DLD1 (cell line): Measurements from ENCODE around the gene KIF21A.

Experiments
- in situ Hi-C: cut with HindIII; loops from 2 replicates; pipeline ENCODE4 v1.10.0; 2017; ENCODE audit warnings: low sequenced_read_pairs

Gene KIF21A

DNA sequence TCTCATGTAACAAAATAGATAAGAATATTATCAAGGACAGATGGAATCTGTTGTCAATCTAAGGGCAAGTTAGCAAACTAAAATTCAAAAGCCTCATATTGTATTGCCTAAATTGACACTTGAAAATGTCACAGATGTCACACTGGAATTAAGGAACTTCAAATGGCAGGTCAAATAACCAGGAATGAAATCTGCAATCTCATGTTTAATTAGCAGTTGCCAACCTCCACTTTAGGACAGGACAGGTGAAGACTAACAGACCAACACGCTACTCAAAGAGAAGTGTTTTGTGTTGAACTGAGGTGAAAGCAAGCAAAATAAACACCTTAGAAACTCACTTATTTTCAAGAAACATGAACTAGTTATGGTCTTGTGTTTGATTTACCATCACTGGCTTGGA lies 11.1 kb downstream of the KIF21A start:
- in situ Hi-C loops: no loop called here

DNA sequence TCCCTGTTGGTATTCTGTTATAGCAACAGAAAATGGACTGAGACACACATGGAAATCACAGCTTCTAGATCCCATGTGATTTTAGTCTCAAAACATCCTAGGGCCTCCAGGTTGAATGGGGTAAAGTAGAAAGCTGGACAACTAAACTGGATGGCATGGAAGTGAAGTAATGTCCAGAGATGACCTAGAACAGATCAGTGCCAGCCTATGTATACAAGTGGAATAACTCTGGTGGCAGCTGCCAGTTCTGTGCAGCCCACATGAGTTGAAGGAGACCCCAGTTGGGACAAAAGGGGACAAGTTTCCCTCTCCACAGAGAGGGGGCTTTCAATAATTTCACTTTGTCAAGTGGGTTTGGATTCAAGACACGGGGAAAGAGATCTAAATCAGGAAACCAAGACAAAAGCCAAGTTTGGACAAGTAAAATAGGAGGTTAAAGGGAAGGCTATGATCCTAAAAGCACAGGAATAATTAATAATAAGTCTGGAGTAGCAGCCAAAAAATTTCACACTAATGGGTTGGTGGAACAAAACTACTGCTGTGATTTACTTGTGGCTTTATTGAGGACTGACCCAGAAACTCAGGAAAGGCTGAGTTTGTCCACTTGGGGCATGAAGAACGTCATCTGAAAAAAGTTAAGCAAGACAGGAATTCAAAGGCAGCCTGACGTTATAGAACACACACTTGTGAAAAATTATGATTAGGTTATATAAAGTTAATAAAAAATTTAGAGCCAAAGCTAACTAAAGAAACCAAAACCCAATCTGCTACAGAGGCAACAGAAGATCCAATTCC lies 11.7 kb downstream of the KIF21A start:
- in situ Hi-C loops: no loop called here

DNA sequence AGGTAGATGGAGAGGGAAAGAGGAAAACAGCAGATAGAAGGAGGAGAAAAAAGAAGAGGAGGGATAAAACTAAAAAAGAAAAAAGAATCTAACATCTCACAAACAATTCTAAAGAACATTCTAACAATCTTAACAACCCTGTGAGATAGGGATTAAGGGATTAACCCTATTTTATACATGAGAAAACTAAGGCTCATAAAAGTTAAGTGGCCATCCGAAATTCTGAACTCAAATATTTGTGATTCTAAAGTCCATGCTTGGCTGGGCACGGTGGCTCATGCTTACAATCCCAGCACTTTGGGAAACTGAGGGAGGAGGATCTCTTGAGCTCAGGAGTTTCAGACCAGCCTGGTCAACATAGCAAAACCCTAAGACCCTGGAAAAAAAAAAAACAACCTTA lies 13.1 kb downstream of the KIF21A start:
- in situ Hi-C loops: no loop called here

- in situ Hi-C loops: no loop called here
These were observed 15.5 kb downstream of the KIF21A start for GRCh38 chr12:39427360-39427808.

GRCh38 chr12:39426636-39427240 lies 16.2 kb downstream of the KIF21A start:
- in situ Hi-C loops: no loop called here

DNA sequence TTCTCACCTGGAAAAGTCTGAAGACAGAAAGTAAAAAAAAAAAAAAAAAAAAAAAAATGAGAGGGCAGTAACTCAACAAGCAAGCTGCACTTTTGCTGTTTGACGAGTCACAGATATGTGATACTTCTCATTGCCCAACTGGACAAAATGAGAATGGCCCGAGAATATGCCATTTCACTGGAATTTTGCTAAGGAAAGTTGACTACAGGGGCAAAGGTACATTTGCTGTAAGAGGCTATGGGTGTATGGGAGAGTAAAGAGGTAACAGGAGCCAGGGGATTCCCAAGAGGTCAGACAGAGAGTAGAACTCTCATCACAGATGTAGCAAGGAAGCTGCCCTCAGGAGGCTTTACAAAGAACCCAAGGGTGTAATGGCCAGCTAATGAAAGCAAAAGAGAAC lies 22.9 kb downstream of the KIF21A start:
- in situ Hi-C loops: no loop called here

- in situ Hi-C loops: no loop called here
These were observed 23.4 kb downstream of the KIF21A start for GRCh38 chr12:39419471-39419870.

GRCh38 chr12:39417916-39418315 lies 25.0 kb downstream of the KIF21A start:
- in situ Hi-C loops: no loop called here

GRCh38 chr12:39413836-39414771 lies 28.8 kb downstream of the KIF21A start:
- in situ Hi-C loops: no loop called here

- in situ Hi-C loops: no loop called here
These were observed 30.7 kb downstream of the KIF21A start for GRCh38 chr12:39412210-39412609.

DNA sequence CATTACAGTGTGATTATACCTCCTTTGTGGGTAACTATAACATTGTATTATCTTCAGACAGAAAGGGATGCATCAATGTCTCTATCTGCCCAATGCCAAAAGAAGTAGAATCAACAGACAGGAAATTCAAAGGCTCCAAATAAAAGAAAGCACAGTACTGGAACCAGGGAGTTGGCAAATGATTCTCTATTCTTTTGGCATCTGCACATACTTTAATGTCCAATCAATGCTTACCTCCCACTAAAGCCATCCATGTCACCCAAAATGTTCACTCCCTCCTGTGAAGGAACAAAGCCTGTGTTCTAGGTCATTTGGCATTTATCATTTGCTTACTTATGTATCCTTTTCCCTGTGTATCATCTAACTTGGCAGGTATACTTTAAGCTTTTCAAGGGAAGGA lies 36.7 kb downstream of the KIF21A start:
- in situ Hi-C loops: no loop called here

DNA sequence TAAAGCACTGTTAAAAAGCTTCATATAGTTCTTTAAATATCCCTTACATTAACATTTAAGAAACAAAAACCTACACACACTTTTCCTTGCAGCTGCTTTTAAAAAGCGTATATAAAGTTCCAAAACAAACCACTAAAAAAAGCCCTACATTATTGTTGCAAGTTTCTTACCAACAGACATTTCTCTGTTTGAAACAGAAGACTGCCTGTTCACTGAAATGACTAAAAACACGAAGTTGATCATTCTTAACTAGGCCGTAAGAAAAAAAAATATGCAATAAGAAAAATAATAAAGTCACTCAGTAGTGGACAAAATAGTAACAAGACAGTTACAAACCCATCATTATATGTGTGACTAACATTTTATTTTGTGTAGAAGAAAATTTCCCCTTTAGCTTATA lies 37.3 kb downstream of the KIF21A start:
- in situ Hi-C loops: no loop called here

DNA sequence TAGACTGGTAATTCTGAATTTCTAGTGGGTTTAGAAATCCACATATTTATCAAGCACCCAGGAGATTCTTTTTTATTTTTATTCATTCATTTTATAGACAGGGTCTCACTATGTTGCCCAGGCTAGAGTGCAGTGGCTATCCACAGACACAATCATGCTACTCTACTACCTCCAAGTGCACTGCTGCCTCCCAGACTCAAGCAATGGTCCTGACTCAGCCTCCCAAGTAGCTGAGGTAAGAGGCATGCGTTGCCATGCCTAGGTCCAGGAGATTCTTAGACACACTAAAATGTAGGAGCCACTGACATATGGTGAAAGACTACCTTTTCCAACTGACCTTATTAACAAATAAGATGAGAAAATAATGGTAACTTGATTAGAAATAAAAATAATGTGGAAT lies 38.9 kb downstream of the KIF21A start:
- in situ Hi-C loops: no loop called here

DNA sequence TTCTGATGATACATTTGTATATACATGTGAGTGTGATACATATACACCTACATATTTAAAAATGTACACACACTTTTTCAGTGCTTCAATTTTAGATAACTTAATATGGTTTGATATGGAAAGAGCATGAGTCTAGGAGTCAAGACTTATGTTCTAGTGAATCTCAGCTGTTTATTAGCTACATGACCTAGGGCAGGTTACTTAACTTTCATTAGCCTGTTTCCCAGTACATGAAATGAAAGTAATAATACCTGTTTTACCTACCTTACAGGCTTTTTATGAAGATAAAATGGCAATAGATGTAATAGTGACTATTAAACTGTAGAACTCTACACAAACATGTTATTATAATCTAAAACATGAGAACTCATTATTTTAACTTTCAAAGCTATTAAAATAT lies 39.5 kb downstream of the KIF21A start:
- in situ Hi-C loops: no loop called here

GRCh38 chr12:39402922-39403321 lies 40.0 kb downstream of the KIF21A start:
- in situ Hi-C loops: no loop called here

- in situ Hi-C loops: no loop called here
These were observed 41.5 kb downstream of the KIF21A start for GRCh38 chr12:39401459-39401858.

DNA sequence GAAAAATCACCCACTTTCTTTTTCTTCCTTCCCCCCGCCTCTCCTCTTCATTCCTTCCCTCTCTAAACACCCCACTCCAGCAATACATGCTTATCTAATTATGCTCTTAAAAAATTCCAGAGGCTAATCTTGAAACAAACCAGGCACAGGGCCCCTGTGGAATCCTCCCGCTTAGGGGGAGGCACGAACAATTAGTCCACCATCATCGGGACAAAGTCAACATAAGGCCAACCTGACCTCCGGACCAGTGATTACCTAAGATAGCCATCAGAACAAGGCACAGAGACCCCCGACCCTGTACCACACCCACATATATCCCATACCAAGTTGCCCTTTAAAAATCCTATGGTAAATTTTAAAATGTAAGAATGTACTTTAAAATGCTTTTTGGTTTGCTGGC lies 47.1 kb downstream of the KIF21A start:
- in situ Hi-C loops: no loop called here

DNA sequence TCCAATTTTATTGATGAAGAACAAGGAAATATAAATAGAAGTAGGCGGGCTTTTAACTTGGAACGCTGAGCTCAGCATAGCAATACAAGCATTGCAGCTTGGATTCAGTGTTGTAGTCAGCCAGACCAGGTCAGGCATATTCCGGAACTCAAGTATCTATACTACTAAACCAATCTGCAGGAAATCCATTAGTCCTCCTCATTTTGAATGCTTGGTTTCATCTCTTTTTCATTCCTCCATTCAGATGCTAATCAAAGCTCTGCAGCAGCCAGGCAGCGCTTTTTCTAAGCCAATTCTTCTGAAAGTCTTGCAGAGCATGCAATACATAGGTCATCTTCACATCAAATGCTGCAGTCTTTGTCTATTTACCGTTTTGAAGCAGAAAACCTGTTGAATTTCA lies 49.0 kb downstream of the KIF21A start:
- in situ Hi-C loops: no loop called here

DNA sequence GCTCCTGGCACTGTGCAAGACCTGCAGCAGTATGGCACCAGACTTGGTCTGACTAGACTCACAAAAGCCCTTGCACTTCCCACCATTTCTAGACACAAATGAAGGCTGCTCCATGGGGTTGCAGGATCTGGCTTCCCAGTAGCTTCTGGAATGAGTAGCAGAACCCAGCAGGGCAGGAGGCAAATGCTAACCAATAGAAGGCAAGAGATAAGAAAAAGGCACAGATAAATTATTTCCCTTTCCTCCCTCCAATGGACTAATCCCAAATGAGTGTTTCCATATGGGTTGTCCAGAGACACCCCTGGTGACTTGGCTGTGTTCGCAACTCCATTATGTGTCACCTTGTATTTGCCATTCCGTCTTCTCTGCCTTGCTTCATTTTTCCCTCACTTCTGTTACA lies 49.7 kb downstream of the KIF21A start:
- in situ Hi-C loops: no loop called here

GRCh38 chr12:39392154-39392925 lies 50.6 kb downstream of the KIF21A start:
- in situ Hi-C loops: no loop called here

- in situ Hi-C loops: no loop called here
These were observed 52.2 kb downstream of the KIF21A start for GRCh38 chr12:39390752-39391151.
